ENCODE data around the gene NTNG2.

DNA sequence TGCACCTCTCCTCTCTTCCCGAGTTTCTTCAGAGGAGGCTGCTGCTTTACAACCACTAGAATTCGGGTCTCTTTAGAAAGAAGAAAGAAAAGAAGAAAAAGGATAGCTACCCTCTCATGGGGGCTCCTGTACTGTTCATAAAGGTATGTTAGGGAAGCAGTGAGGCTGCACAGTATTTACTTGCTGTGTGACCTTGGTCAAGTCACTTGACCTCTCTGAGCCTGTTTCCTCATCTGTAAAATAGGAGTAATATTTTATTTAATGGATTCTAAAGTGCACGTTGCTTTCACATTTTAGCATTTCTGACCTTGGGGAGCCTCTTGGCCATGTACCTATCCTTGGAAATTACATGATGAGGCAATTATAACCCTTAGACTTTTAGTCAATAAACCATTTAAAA is 104.2 kb downstream of the NTNG2 start:
- TF ChIP-seq, protein P1, sequence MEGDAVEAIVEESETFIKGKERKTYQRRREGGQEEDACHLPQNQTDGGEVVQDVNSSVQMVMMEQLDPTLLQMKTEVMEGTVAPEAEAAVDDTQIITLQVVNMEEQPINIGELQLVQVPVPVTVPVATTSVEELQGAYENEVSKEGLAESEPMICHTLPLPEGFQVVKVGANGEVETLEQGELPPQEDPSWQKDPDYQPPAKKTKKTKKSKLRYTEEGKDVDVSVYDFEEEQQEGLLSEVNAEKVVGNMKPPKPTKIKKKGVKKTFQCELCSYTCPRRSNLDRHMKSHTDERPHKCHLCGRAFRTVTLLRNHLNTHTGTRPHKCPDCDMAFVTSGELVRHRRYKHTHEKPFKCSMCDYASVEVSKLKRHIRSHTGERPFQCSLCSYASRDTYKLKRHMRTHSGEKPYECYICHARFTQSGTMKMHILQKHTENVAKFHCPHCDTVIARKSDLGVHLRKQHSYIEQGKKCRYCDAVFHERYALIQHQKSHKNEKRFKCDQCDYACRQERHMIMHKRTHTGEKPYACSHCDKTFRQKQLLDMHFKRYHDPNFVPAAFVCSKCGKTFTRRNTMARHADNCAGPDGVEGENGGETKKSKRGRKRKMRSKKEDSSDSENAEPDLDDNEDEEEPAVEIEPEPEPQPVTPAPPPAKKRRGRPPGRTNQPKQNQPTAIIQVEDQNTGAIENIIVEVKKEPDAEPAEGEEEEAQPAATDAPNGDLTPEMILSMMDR (IDR thresholded peaks at IDR 0.05) = no peak
- TF ChIP-seq POLR2A (IDR thresholded peaks at IDR 0.05) = no peak
